ENCODE data around the gene CHRND.

Gene CHRND

DNA sequence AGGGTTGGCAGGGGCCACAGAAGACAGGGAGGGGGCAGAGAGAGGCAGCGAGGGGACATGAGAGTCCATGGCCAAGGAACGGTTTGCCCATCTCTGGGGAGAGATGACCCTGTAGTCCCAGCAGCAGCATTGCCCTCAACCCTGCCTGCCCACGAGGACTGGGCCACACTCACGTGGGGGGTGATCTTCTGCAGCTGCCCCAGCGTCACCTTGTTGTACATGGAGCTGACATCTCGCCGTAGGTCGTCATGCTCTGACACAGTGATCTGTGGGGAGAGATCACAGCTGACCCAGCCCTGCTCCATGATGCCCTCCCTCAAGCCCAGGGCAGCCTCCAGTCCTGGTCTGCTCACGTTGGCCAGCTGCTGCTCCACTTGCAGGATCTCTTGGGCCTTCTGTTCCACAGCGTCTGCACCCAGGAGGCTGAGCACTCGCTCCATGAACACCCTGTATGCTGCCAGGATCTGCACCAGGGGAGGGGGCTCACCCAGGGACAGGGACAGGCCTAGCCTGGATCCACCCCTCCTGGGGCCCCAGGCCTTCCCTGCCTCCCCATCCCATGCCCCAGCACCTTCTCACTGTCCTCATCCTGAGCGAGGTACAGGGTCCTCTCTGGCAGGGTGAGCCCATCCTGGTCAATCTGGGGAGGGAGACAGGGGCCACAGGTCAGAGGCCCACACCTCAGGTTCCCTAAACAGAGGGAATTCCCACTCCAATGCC is 41.2 kb upstream of the CHRND start:
- no peak for DNase-seq (ENCODE audit: extremely low spot score)
- ChIA-PET POLR2A (no interaction called here), CTCF (no interaction called here)
- TF ChIP-seq, protein P1, sequence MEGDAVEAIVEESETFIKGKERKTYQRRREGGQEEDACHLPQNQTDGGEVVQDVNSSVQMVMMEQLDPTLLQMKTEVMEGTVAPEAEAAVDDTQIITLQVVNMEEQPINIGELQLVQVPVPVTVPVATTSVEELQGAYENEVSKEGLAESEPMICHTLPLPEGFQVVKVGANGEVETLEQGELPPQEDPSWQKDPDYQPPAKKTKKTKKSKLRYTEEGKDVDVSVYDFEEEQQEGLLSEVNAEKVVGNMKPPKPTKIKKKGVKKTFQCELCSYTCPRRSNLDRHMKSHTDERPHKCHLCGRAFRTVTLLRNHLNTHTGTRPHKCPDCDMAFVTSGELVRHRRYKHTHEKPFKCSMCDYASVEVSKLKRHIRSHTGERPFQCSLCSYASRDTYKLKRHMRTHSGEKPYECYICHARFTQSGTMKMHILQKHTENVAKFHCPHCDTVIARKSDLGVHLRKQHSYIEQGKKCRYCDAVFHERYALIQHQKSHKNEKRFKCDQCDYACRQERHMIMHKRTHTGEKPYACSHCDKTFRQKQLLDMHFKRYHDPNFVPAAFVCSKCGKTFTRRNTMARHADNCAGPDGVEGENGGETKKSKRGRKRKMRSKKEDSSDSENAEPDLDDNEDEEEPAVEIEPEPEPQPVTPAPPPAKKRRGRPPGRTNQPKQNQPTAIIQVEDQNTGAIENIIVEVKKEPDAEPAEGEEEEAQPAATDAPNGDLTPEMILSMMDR (IDR thresholded peaks at IDR 0.05; ENCODE audit: control extremely low read depth, extremely low read depth, low read depth, missing control alignments): no peak

DNA sequence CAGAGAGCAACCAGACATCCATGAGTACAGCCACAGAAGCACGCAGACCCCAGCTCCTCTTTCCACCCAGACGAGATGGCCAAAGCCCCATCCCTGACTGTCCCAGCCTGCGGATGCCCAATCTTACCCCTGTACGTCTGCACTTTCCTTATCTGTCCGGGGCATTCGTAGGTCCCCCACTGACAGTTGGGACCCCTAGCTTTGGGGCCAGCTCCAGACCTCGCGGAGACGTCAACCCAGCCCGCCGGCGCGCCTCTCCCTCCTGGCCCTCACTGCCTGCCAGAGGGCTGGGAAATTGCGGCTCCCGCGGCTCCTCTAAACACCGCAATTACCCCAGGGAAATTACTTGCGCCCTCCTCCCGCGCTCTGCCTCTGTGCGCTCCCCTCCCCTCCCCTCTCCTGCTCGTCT is 40.6 kb upstream of the CHRND start:
- DNase-seq (ENCODE audit: extremely low spot score): no peak
- ChIA-PET CTCF (no interaction called here), POLR2A (no interaction called here)

DNA sequence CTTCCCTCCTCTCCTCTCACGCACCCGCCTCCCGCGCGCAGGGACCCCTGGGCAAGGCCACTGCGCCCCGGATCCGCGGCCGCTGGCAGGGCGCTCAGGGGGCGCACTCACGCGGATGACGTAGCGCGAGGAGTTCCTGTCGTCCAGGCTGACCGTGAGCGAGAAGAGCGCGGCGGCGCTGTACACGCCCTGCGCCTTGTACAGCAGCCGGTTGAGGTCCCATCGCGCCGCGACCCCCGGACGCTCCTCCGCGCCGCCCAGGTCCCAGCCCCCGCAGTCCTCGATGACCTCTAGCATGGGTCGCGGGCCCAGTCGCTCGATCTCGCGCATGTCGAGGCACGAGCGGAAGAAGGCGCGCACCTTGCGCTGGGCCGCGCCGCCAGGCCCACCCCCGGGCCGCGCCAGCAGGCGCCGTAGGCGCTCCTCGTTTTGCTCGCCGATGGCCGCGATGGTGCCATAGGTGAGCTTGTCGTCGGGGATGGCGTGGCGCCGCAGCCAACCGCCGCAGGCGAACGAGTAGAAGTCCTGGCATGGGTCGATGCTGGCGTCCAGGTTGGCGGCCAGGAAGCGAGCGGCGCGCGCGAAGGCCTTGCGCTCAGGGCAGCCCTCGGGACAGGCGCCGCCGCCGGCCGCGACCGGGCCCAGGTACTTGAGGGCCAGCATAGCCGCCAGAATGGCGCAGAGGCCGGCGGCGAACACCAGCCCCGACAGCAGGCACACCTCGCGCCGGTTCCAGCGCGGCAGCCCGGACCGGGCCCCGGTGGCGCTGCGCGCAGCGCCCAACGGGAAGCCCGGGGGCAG is 40.0 kb upstream of the CHRND start:
- TF ChIP-seq, protein P1 (IDR thresholded peaks at IDR 0.05; ENCODE audit: control extremely low read depth, extremely low read depth, low read depth, missing control alignments): no peak
- DNase-seq (ENCODE audit: extremely low spot score): no peak
- POLR2A ChIA-PET: no interaction called here
- CTCF ChIA-PET: no interaction called here

More for the DNA sequence above, 40.6 kb upstream of the CHRND start:
- TF ChIP-seq, protein P1 (IDR thresholded peaks at IDR 0.05; ENCODE audit: control extremely low read depth, extremely low read depth, low read depth, missing control alignments): no peak

DNA sequence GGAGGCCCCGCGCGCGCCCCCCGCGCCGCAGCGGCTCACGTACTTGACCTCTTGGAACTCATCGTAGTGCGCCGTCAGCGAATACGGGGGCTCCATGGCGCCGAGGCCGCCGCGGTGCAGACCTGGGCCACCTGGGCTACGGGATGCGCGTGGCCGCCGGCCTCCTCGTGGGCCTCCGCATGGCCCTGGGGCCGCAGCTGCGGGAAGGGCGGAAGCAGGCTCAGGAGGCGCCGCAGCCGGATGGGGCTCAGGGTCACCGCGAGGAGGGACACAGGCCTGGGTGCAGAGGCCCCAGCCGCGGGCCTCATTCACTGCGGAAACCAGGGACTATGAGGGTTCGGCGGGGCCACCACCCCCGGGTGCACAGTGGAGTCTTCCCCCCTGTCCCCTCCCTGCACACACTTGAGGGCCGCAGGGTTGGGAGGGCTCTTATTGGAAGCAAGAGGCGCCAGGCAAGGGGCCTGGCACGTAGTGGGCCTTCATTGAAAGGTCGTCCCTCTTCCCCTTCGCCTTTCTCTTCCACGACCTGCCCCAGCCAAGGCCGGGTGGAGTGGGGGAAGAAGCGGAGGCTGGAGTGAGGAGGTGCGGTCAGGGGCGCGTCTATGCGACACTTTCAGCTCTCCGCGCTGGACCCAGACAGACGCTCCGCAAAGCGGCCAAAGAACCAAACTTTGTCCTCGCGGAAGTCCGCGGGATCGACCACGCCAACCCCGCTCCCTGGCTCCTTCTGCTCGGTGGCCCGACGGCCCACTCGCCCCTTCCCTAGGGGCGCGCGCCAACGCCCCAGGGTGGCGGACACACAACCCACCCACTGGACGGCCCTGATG is 39.2 kb upstream of the CHRND start:
- TF ChIP-seq, protein P1 (IDR thresholded peaks at IDR 0.05; ENCODE audit: control extremely low read depth, extremely low read depth, low read depth, missing control alignments): no peak
- no peak for DNase-seq (ENCODE audit: extremely low spot score)
- CTCF ChIA-PET: no interaction called here
- POLR2A ChIA-PET: no interaction called here

DNA sequence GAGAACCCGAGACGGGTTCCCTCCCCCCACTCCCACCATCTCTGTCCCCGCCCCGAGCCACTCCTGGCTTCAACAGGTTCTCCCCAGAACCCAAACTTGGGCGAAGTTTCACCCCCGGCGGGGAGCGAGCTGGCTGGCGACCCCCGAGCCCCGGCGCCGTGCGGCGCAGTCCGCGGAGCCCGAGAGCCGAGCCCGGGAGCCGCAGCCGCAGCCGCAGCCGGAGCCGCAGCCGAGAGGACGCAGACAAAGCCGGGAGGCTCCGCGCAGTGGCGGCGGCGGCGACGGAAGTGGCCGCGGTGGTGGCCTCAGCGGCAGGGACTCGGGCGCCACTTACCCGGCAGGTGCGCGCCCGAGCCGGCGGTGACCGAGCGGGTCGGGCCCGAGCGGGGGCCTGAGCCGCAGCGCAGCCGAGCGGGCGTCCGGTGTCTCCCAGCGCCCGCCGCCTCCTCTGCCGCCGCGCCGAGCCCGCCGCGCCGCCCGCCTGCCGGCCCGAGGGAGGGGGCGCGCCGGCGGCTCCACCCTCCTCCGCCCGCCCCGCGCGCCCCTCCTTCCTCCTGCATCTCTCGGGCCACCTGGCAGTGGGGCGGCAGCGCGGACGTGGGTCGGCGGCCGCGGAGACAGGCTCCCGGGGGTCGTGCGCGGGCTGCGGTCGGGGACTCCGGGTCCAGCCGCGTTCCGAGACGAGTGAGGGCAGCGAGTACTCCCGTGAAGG is 38.4 kb upstream of the CHRND start, which contains the start of gene ECEL1:
ECEL1 (minus strand) TSS at position 450 of the 712 bp plus-strand sequence. CDS start 1,181 bp downstream, outside the sequence.
- ChIA-PET CTCF (no interaction called here), POLR2A (no interaction called here)
- no peak for DNase-seq (ENCODE audit: extremely low spot score)
- TF ChIP-seq, protein P1 (IDR thresholded peaks at IDR 0.05; ENCODE audit: control extremely low read depth, extremely low read depth, low read depth, missing control alignments): no peak

Measured in GM10248 (cell line).